Astrocyte of the hippocampus (primary cell): ENCODE data around the gene MPPED1.
A peak's percentile ranks its signal among the peaks of the same experiment; 100 is the strongest.

Experiments
- DNase-seq: peaks from one replicate; pipeline ENCODE4 v3.0.0; 2011; ENCODE audit warnings: low read depth, low spot score

MPPED1 gene

GRCh38 chr22:43411869-43412807 is at the start of gene MPPED1:
Gene MPPED1 (plus strand): TSS chr22:43412014. CDS start chr22:43424986, 12,972 bp downstream.
- DNase-seq, result no peak

- no peak for DNase-seq
Observed at GRCh38 chr22:43363315-43364168, 48.3 kb upstream of the MPPED1 start.

- no peak for DNase-seq
Observed at GRCh38 chr22:43364169-43364435, 47.7 kb upstream of the MPPED1 start.

DNA sequence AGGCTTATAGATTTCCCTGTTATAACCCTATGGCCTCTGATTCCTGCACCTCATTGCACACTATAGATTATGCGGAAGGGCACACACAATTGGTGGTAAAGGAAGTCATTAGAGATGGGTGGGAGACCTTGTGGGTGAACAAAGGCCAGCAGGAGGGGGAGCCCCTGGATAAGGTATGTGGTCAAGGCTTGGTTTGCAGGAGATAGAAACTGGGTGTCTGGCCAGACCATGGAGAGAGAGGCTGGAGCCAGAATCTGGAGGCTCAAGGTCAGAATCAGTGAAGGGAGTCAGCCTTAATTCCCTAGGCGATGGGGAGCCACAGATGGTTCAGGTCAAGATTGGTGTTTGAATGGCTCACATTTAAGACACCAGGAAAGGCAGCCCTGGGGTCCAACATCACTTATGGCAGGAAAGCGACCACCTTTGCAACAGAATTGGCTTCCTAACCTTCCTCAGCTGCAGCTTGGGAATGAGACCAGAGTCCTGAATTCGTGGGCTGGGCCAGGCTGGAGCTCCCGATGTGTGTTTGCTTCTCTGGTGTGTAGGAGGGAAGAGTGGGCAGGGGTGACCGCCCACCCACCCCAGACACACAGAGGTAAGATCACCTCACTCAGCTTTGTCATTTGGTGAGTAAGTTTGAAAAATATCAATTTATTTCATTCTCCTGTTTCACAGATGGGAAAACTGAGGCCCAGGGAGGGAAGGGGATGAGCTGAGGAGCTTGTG is 45.9 kb upstream of the MPPED1 start:
- no peak for DNase-seq

GRCh38 chr22:43370036-43370435 is 41.8 kb upstream of the MPPED1 start:
- no peak for DNase-seq

DNA sequence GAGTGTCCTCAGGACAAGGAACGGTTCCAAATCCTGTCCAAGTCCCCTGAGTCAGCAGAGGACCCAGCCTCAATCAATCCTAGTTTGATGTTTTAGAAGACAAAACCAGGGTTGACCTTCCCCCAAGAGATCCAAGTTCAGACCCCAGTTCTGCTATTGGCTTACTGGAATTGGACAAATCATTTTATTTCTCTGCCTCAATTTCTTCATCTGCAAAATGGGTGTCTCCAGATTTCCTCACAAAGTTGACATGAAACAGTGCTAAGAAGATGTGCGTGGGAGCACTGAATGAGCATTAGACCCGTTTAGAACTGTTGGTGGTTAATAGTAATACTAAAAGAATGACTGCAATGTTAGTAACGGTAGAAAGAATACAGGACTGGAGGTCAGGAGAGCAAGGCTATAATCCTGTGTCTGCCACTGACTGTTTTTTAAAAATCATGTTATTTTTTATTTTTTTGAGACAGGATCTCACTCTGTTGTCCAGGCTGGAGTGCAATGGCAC is 35.8 kb upstream of the MPPED1 start:
- DNase-seq, result peak; percentile 12

- DNase-seq, result peak; percentile 29
Observed at GRCh38 chr22:43376765-43377547, 34.9 kb upstream of the MPPED1 start.

- DNase-seq, result peak; percentile 47
Observed at GRCh38 chr22:43377548-43377895, 34.3 kb upstream of the MPPED1 start.

- DNase-seq, result peak; percentile 22
Observed at GRCh38 chr22:43377896-43378704, 33.7 kb upstream of the MPPED1 start.

DNA sequence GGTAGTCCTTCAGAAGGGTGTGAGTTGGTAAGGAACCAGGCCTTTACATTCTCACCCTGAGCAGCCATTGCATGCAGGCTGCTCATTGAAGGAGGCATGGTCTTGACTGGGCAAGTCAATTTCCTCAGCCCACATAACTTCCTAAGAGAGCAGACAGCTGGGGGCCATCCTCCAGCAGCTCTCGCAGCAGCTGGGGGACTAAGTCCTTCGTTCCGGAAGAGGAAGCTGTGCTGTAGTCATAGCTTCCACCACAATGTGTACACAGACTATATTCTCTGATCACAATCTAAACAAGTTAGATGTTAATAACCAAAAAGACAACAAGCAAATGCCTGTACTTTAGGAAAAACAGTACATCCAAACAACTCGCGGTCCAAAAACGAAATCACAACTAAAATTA is 30.1 kb upstream of the MPPED1 start:
- no peak for DNase-seq

DNA sequence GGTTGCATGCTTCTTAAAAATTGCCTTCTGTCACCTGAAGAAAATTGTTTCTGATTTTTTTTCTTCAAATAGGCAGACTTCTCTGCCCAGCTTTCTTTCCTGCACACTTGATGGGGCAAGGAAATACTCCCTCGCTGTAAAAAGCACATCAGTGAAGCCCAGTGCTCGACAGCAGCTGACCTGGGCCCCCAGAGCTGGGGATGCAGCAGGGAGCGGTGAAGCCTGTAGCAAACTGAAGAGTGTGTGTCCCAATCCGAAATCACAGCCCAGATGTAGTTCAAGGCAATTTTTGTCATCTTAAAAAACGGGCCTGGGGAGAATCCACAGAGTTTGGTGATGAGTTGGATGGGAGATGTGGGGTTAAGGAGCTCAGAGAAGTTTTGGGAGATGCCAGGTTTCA is 27.0 kb upstream of the MPPED1 start:
- DNase-seq, result no peak

GRCh38 chr22:43385770-43386641 is 25.8 kb upstream of the MPPED1 start:
- DNase-seq, result peak; percentile 90

GRCh38 chr22:43387815-43388214 is 24.0 kb upstream of the MPPED1 start:
- no peak for DNase-seq

- peak; percentile 81 for DNase-seq
Observed at GRCh38 chr22:43388420-43388851, 23.4 kb upstream of the MPPED1 start.

DNA sequence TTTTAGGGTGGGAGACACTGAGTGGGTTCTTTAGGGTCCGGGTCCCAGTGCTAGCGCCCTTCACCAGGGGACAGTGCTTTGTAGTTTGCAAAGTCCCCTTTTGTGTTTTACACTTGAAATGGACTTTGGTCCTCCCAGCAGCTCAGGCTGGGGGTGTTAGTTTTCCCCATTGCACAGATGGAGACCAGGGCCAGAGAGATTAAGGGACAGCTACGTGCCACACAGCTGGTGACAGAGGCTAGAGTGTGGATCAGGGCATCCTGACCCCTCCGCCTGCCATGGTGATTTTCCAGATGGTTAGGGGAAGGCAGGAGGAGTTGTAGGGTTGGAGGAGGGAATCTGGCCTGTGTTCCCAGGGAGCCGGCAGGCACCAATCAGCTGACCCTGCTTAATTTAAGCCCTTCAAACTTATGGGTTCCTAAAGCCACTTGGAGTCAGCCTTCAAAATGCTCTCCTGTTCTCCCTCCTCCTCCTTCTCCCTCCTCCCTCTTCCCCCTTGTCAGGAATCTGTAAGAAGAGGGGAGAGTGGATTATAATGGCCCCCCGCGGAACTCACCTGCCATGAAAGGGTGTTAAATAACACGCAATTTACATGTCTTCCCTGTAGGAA is 22.5 kb upstream of the MPPED1 start:
- DNase-seq, result no peak

DNA sequence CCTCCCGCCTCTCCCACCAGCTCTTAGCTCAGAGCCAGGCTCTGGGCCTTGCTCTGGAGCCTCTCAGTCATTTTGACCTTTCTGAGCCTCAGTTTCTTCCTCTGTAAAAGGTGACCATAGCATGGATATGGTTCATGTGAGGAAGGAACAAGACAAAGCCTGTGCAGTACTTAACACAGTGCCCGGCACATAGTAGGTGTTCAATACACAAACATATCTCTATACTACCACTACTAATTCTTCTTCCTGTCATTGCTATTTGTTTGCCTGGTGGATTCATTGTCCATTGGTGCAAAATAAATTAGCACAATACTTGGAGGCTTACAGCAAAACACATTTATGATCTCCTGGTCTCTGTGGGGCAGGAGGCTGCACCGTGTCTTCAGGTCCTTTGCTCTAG is 21.6 kb upstream of the MPPED1 start:
- DNase-seq, result no peak

- DNase-seq, result no peak
Observed at GRCh38 chr22:43390872-43391271, 20.9 kb upstream of the MPPED1 start.

DNA sequence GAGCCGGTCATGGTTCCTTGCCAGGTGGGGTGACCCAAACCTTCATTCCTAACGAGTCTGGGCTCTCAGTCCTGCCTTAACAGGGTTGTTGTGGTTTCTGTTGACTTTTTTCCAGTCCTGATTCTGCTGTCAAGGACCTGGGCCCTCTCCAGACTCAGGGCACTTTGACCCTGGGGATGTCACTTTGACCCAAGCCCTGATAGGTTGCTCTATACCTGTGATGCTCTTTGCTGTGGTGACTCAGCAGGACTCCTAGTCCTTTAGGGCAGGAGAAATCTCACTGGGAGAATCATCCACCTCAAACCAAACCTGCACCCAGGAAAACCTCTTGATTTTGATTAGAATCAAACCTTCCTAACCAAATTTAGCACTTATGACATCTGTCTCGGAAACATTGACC is 20.5 kb upstream of the MPPED1 start:
- no peak for DNase-seq
